Astrocyte of the spinal cord (primary cell): ENCODE results near the gene SNRPD2.
A peak's percentile ranks its signal among the peaks of the same experiment; 100 is the strongest.

Experiments used
- DNase-seq: peaks from one replicate; pipeline ENCODE4 v3.0.0; 2011; ENCODE audit warnings: low read depth, low spot score
- H3K4me3 ChIP-seq: 2 replicates; pipeline ENCODE4 v1.5.1; 2011; ENCODE audit warnings: low read depth, mild to moderate bottlenecking, low read length, moderate library complexity
- CTCF ChIP-seq: IDR thresholded peaks from 2 replicates; pipeline ENCODE4 v1.5.1; 2012; ENCODE audit warnings: low read depth, mild to moderate bottlenecking, low read length, inconsistent platforms
- in situ Hi-C: cut with HindIII; loops from 2 replicates; pipeline ENCODE4 v1.10.0; 2017; ENCODE audit warnings: low sequenced_read_pairs

The SNRPD2 gene

GRCh38 chr19:45667620-45668341 is 24.0 kb downstream of the SNRPD2 start, which contains the start of gene GIPR:
TSS of gene GIPR (plus strand) at chr19:45668221. CDS start at chr19:45669521, 1,300 bp downstream.
- H3K4me3 ChIP-seq: peak within 1 kb of the TSS; percentile 12
- DNase-seq: no peak
- no peak for TF ChIP-seq CTCF
- in situ Hi-C loops: no loop called here

DNA sequence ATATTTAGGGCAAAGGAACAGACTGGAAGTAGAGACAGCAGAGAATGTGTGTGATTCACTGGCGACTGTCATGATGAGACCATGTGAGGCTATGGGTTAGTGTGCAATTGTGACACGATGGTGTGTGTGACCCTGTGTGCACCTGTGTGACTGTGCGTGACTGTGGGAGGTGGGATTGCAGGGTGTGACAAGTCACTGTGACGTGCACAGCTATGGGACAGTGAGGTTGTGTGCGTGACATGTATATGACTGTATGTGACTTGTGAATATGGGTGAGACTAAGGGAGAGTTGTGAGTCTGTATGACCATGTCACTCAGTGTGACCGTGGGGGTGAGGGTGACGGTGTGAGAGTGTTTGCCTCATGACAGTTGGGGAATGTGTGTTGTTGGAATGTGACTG is 27.2 kb downstream of the SNRPD2 start:
- H3K4me3 ChIP-seq: no peak overlapping the region
- no peak for DNase-seq
- in situ Hi-C loops: no loop called here
- TF ChIP-seq CTCF: no peak

DNA sequence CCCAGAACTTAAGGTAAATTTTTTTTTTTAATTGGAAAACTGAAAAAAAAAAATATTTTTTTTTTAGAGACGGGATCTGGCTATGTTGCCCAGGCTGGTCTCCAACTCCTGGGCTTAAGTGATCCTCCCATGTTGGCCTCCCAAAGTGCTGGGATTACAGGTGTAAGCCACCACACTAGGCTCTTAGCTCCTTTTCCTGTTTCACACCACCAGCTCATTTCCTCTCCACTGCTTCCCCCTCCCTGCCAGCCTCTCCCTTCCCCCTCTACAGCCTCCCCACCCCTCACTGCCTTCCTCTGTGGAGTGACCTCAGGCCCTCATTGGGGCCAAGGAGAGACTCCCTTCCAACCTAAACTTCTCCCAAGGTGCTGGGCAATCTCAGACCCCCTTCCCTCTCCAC is 28.0 kb downstream of the SNRPD2 start:
- no peak for TF ChIP-seq CTCF
- DNase-seq: no peak
- H3K4me3 ChIP-seq: no peak overlapping the region
- in situ Hi-C loops: no loop called here

DNA sequence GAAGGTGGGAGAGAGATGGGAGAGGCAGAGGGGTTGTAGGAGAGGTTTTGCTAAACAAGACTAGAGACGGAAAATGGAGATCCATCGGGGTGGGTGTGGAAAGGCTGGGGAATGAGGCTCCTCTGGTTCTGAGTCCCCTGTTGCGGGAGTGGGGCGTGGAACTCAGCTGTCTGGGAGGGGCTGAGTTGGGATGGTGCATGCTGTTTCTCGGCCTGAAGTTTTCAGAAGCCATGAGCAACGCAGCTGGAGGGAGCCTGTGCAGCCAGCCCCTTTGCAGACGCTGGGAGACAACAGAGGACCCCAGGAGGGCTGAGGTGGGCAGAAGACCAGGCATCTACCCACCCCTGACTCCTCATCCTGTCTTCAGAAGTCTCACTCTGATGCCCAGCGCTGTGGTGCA is 31.1 kb downstream of the SNRPD2 start:
- TF ChIP-seq CTCF: no peak
- no peak for DNase-seq
- in situ Hi-C loops: no loop called here
- no peak overlapping the region for H3K4me3 ChIP-seq

DNA sequence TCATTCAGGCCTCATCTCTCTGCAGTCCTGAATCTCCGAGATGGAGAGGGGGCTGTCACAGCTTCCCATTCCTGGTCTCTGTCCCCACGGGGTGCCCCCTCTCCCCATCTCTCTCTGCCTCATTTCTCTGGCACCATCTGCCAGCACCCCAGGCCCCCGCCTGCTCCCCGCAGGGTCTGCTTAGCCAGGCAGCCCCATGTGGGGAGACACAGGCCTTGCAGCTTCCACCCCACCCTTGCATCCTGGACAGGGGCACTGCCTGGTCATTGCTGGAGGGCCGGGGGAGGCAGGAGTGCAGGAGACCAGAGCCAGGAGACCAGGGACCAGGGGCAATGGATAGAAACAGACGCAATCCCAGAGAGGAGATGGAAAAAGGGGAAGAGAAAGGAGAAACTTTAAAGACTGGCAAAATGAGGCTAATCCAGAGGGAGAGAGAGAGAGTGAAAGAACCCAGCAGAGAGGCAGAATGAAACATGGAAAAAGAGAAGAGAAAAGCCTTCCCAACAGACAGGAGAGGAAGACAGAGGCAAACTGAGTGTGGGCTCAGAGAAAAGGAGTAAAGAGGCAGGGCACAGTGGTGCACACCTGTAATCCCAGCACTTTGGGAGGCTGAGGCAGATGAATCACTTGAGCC is 32.5 kb downstream of the SNRPD2 start:
- no peak for DNase-seq
- in situ Hi-C loops: no loop called here
- TF ChIP-seq CTCF: no peak
- no peak overlapping the region for H3K4me3 ChIP-seq

DNA sequence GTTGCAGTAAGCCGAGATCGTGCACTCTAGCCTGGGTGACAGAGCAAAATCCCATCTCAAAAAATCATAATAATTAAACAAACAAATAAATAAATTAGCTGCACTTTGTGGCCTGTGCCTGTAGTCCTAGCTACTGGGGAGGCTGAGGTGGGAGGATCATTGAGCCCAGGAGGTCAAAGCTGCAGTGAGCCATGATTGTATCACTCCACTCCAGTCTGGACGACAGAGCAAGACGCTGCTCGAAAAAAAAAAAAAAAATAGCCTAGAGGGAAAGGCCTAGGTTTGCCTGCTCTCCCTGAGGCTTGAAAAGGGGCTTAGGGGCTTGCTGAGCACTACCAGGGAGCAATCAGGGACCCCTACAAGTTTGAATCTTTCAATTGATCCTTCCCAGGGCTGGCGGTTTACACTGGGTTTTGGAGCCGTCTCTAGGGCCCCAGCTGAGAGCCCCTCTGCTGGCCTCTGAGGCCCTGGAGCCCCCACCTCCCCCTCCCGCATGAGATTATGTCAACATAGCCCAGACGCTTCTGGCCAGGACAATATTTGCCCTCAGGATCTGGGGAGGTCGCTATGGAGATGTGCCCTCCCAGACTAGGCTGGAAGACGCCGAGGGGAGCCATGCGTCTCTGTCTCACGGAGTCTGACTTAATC is 34.1 kb downstream of the SNRPD2 start:
- H3K4me3 ChIP-seq: no peak overlapping the region
- no peak for DNase-seq
- in situ Hi-C loops: no loop called here
- no peak for TF ChIP-seq CTCF
